MM.1S (cell line): ENCODE results near the gene LCAT.

Experiments
- DNase-seq: peaks from one replicate; pipeline ENCODE4 v3.0.0-alpha.2; 2015
- H2AFZ ChIP-seq: fragments of 300-600 bp; sonication (generic); 2 replicates; pipeline ENCODE4 v1.6.0; 2016; ENCODE audit warnings: antibody characterized with exemption, low read length
- H3F3A ChIP-seq: fragments of 300-600 bp; sonication (generic); 2 replicates; pipeline ENCODE4 v1.6.1; 2016; ENCODE audit warnings: mild to moderate bottlenecking, antibody characterized with exemption, low read length, moderate library complexity, mixed read lengths; ENCODE audit not compliant: insufficient read depth
- H3K27ac ChIP-seq: fragments of 300-600 bp; sonication (generic); 2 replicates; pipeline ENCODE4 v1.5.1; 2016; ENCODE audit warnings: mild to moderate bottlenecking, low read length
- H3K27me3 ChIP-seq: fragments of 300-600 bp; sonication (generic); replicated peaks from 2 replicates; pipeline ENCODE4 v1.6.0; 2016; ENCODE audit warnings: low read length; ENCODE audit not compliant: insufficient read depth
- H3K36me3 ChIP-seq: fragments of 300-600 bp; sonication (generic); replicated peaks from 2 replicates; pipeline ENCODE4 v1.6.1; 2016; ENCODE audit warnings: mild to moderate bottlenecking, low read length, mixed read lengths; ENCODE audit not compliant: insufficient read depth
- H3K4me1 ChIP-seq: fragments of 300-600 bp; sonication (generic); 2 replicates; pipeline ENCODE4 v1.6.1; 2016; ENCODE audit warnings: low read length, mixed read lengths
- H3K4me2 ChIP-seq: fragments of 300-600 bp; sonication (generic); 2 replicates; pipeline ENCODE4 v1.6.0; 2016; ENCODE audit warnings: low read depth, low read length
- H3K4me3 ChIP-seq: fragments of 300-600 bp; sonication (generic); 2 replicates; pipeline ENCODE4 v1.5.1; 2016; ENCODE audit warnings: low read length, mixed read lengths
- H3K79me2 ChIP-seq: fragments of 300-600 bp; sonication (generic); 2 replicates; pipeline ENCODE4 v1.6.1; 2016; ENCODE audit warnings: mixed run types, low read length, mixed read lengths
- H3K9ac ChIP-seq: fragments of 300-600 bp; sonication (generic); 2 replicates; pipeline ENCODE4 v1.6.1; 2016; ENCODE audit warnings: low read length, mixed read lengths
- H3K9me2 ChIP-seq: fragments of 300-600 bp; sonication (generic); replicated peaks from 2 replicates; pipeline ENCODE4 v1.6.1; 2016; ENCODE audit warnings: mild to moderate bottlenecking, low read length, mixed read lengths; ENCODE audit not compliant: insufficient read depth
- H3K9me3 ChIP-seq: fragments of 300-600 bp; sonication (generic); replicated peaks from 2 replicates; pipeline ENCODE4 v1.6.1; 2016; ENCODE audit warnings: mild to moderate bottlenecking, low read length, mixed read lengths; ENCODE audit not compliant: insufficient read depth
- H4K20me1 ChIP-seq: fragments of 300-600 bp; sonication (generic); 2 replicates; pipeline ENCODE4 v1.6.1; 2016; ENCODE audit warnings: mild to moderate bottlenecking, low read length, moderate library complexity, mixed read lengths; ENCODE audit not compliant: insufficient read depth
- CTCF ChIP-seq: fragments of 300-600 bp; sonication (generic); IDR thresholded peaks from 2 replicates; pipeline ENCODE4 v1.5.1; 2016; ENCODE audit warnings: antibody characterized with exemption, low read length, mixed read lengths
- EZH2 ChIP-seq: fragments of 300-600 bp; sonication (generic); optimal IDR thresholded peaks from 2 replicates; pipeline ENCODE3; 2017; ENCODE audit warnings: low read depth, mild to moderate bottlenecking, antibody characterized with exemption, low read length, mixed read lengths
- EZH2phosphoT487 ChIP-seq: fragments of 300-600 bp; sonication (generic); IDR thresholded peaks from 2 replicates; pipeline ENCODE4 v1.6.1; 2018; ENCODE audit warnings: antibody characterized with exemption, low read length

LCAT gene

GRCh38 chr16:67932462-67932840, 11.5 kb downstream of the LCAT start:
- no peak for DNase-seq
- peaks cover 29% of the 10 kb centered on the region for H3K79me2 ChIP-seq
- TF ChIP-seq EZH2 = no peak
- TF ChIP-seq EZH2phosphoT487 = no peak
- no peak for TF ChIP-seq CTCF

GRCh38 chr16:67931712-67932461, 12.0 kb downstream of the LCAT start, which contains the start of gene CTRL:
Gene CTRL, minus strand, starts transcription at chr16:67931862. Its CDS starts 10 bp downstream, at chr16:67931852.
- TF ChIP-seq EZH2phosphoT487 = no peak
- TF ChIP-seq EZH2 = no peak
- TF ChIP-seq CTCF = no peak
- Histone ChIP-seq H2AFZ (no peak within 1 kb of the TSS), H3K79me2 (peaks cover 25% of the 10 kb centered on the region), H3K9ac (no peak within 1 kb of the TSS), H3K27ac (no peak within 1 kb of the TSS), H3K4me2 (no peak within 1 kb of the TSS), H4K20me1 (no peaks in the 10 kb centered on the region), H3K9me2 (no peaks in the 10 kb centered on the region), H3K4me1 (peaks cover 8% of the 10 kb centered on the region), H3K4me3 (no peak within 1 kb of the TSS), H3K27me3 (no peaks in the 10 kb centered on the region), H3F3A (peaks cover 8% of the 10 kb centered on the region), H3K9me3 (no peaks in the 10 kb centered on the region), H3K36me3 (no peaks in the 10 kb centered on the region)
- DNase-seq = no peak

More at GRCh38 chr16:67932462-67932840, 11.5 kb downstream of the LCAT start:
- Histone ChIP-seq H3F3A (peaks cover 14% of the 10 kb centered on the region), H3K27ac (no peak overlapping the region), H3K4me2 (no peak overlapping the region), H3K27me3 (no peaks in the 10 kb centered on the region), H4K20me1 (no peaks in the 10 kb centered on the region), H2AFZ (no peak overlapping the region), H3K4me1 (peaks cover 13% of the 10 kb centered on the region), H3K9me3 (no peaks in the 10 kb centered on the region), H3K9ac (no peak overlapping the region), H3K4me3 (no peak overlapping the region), H3K36me3 (no peaks in the 10 kb centered on the region), H3K9me2 (no peaks in the 10 kb centered on the region)

- no peaks in the 10 kb centered on the region for H3K9me2 ChIP-seq
- DNase-seq = no peak
- H3K27me3 ChIP-seq = no peaks in the 10 kb centered on the region
- peaks cover 16% of the 10 kb centered on the region for H3K79me2 ChIP-seq
- H3K4me1 ChIP-seq = peaks cover 7% of the 10 kb centered on the region
- H3F3A ChIP-seq = no peaks in the 10 kb centered on the region
- no peaks in the 10 kb centered on the region for H3K9me3 ChIP-seq
- no peaks in the 10 kb centered on the region for H3K36me3 ChIP-seq
- no peak overlapping the region for H3K9ac ChIP-seq
- H3K4me3 ChIP-seq = no peak overlapping the region
- TF ChIP-seq EZH2phosphoT487 (no peak), CTCF (no peak), EZH2 (no peak)
- H2AFZ ChIP-seq = no peak overlapping the region
- H4K20me1 ChIP-seq = no peaks in the 10 kb centered on the region
- no peak overlapping the region for H3K27ac ChIP-seq
- H3K4me2 ChIP-seq = no peak overlapping the region
Measured at GRCh38 chr16:67930678-67931211, 13.2 kb downstream of the LCAT start.
